SW480 (cell line): Measurements from ENCODE around the gene UBAC2.
A peak's percentile ranks its signal among the peaks of the same experiment; 100 is the strongest.

Source experiments
- DNase-seq: peaks from one replicate; pipeline ENCODE4 v3.0.0-alpha.2; 2016; ENCODE audit warnings: low spot score

UBAC2 gene

GRCh38 chr13:99270518-99270917 lies 69.9 kb downstream of the UBAC2 start:
- no peak for DNase-seq

- DNase-seq = no peak
These were observed 70.6 kb downstream of the UBAC2 start for GRCh38 chr13:99271249-99271648.

- DNase-seq = no peak
These were observed 71.8 kb downstream of the UBAC2 start for GRCh38 chr13:99272481-99272880.

- DNase-seq = no peak
These were observed 72.5 kb downstream of the UBAC2 start for GRCh38 chr13:99273128-99273527.

- peak; percentile 36 for DNase-seq
These were observed 74.4 kb downstream of the UBAC2 start for GRCh38 chr13:99275093-99275469.

- DNase-seq = no peak
These were observed 76.1 kb downstream of the UBAC2 start for GRCh38 chr13:99276706-99277105.

- no peak for DNase-seq
These were observed 77.0 kb downstream of the UBAC2 start for GRCh38 chr13:99277629-99278028.

GRCh38 chr13:99278200-99278599 lies 77.5 kb downstream of the UBAC2 start:
- DNase-seq = no peak

- DNase-seq = no peak
These were observed 78.2 kb downstream of the UBAC2 start for GRCh38 chr13:99278843-99279242.

- no peak for DNase-seq
These were observed 79.0 kb downstream of the UBAC2 start for GRCh38 chr13:99279637-99280036.

- DNase-seq = no peak
These were observed 79.5 kb downstream of the UBAC2 start for GRCh38 chr13:99280166-99280565.

- DNase-seq = no peak
These were observed 81.2 kb downstream of the UBAC2 start for GRCh38 chr13:99281811-99282263.

- no peak for DNase-seq
These were observed 81.9 kb downstream of the UBAC2 start for GRCh38 chr13:99282264-99283231.

GRCh38 chr13:99285432-99286182 lies 85.0 kb downstream of the UBAC2 start:
- DNase-seq = no peak

GRCh38 chr13:99287551-99287950 lies 86.9 kb downstream of the UBAC2 start:
- DNase-seq = no peak

GRCh38 chr13:99288089-99288488 lies 87.4 kb downstream of the UBAC2 start:
- DNase-seq = no peak

- no peak for DNase-seq
These were observed 88.6 kb downstream of the UBAC2 start for GRCh38 chr13:99289271-99289670.

- DNase-seq = no peak
These were observed 89.2 kb downstream of the UBAC2 start for GRCh38 chr13:99289674-99290337.

- DNase-seq = no peak
These were observed 90.2 kb downstream of the UBAC2 start for GRCh38 chr13:99290894-99291293.

GRCh38 chr13:99293178-99293577 lies 92.5 kb downstream of the UBAC2 start:
- DNase-seq = no peak

GRCh38 chr13:99294198-99294597 lies 93.5 kb downstream of the UBAC2 start:
- no peak for DNase-seq

GRCh38 chr13:99294958-99295357 lies 94.3 kb downstream of the UBAC2 start:
- DNase-seq = no peak
